Gastrocnemius medialis (tissue), 4 donors: Measurements from ENCODE around the gene RABGAP1L. TPM values are rescaled to one million over a fixed set of nuclear protein-coding genes. Genes with fewer than 3 reads are reported as not detected.
"Not testable (repeated sequence)": the region's sequence is repeated elsewhere in the genome, so short reads cannot be mapped to it uniquely, and the experiment has no call there.

Experiments
- ATAC-seq, 2 donors: fragments of 150-250 bp; one replicate each; pipeline ENCODE4 v1.9.1; 2016
- DNase-seq, 2 donors: peaks; one replicate each; pipeline ENCODE4 v3.0.0-alpha.2; 2019
- H3K27ac ChIP-seq, 4 donors: fragments of 200-600 bp; sonication (generic); 1 replicate in 1 of 4; 2 replicates in 3 of 4; pipeline ENCODE4 v1.5.1; 2016 to 2018; ENCODE audit warnings: mild to moderate bottlenecking in 2 of 4, moderate library complexity in 1 of 4
- H3K27me3 ChIP-seq, 3 donors: fragments of 200-600 bp; sonication (generic) in 2 of 3; 1 replicate in 1 of 3; 2 replicates in 2 of 3; pipeline versions ENCODE4 v1.5.1 to v1.6.0; 2016 to 2019; ENCODE audit warnings: mild to moderate bottlenecking in 1 of 3, moderate library complexity in 1 of 3
- H3K36me3 ChIP-seq, 2 donors: fragments of 200-600 bp; sonication (generic) in 1 of 2; one replicate each; pipeline ENCODE4 v1.5.1; 2017 to 2018
- H3K4me1 ChIP-seq, 2 donors: fragments of 200-600 bp; sonication (generic) in 1 of 2; one replicate each; pipeline ENCODE4 v1.5.1; 2016 to 2017; ENCODE audit warnings: mild to moderate bottlenecking in 2 of 2
- H3K4me3 ChIP-seq, 4 donors: fragments of 200-600 bp; sonication (generic) in 3 of 4; 1 replicate in 1 of 4; 2 replicates in 3 of 4; pipeline ENCODE4 v1.5.1; 2016 to 2019; ENCODE audit warnings: mild to moderate bottlenecking in 2 of 4
- H3K9me3 ChIP-seq, 3 donors: fragments of 200-600 bp; sonication (generic) in 2 of 3; 1 replicate in 1 of 3; 2 replicates in 2 of 3; pipeline ENCODE4 v1.5.1; 2016 to 2019
- CTCF ChIP-seq, 5 experiments: fragments of 450-650 bp in 3 of 5; fragments of 200-600 bp in 2 of 5; sonication (generic) in 2 of 5; IDR thresholded peaks in 4 of 5; conservative IDR thresholded peaks in 1 of 5; 1 replicate in 4 of 5; 2 replicates in 1 of 5; pipeline ENCODE4 v1.5.1; 2016 to 2019; ENCODE audit warnings: antibody characterized with exemption in 5 of 5, mild to moderate bottlenecking in 3 of 5, moderate library complexity in 3 of 5
- POLR2A ChIP-seq, 2 donors: fragments of 450-650 bp; IDR thresholded peaks; one replicate each; pipeline ENCODE4 v1.6.1; 2017; ENCODE audit warnings: antibody characterized with exemption in 2 of 2, mild to moderate bottlenecking in 2 of 2, moderate library complexity in 2 of 2
- in situ Hi-C, 4 donors: fragments of 200-750 bp; cut with MboI; loops; one replicate each; pipeline versions ENCODE4 v1.15.0 to v1.8.0; 2017; ENCODE audit warnings: low sequenced_read_pairs in 4 of 4
- intact Hi-C: fragments of 100-400 bp; cut with DNase I; formaldehyde crosslinking; loops from one replicate; pipeline ENCODE4 v1.15.1; 2023; ENCODE audit warnings: low total_unique reads
- total RNA-seq, 4 donors: library from RNA; depleted of rRNA; stranded (reverse); fragments of >200 nt; gene quantifications; one replicate each; pipeline versions ENCODE4 v1.1.0 to v1.2.3, GENCODE V29; 2016

Gene RABGAP1L
- total RNA-seq, 4 donors from 2014 or later, result 8.8 to 22.2 (median 14.9) TPM

DNA sequence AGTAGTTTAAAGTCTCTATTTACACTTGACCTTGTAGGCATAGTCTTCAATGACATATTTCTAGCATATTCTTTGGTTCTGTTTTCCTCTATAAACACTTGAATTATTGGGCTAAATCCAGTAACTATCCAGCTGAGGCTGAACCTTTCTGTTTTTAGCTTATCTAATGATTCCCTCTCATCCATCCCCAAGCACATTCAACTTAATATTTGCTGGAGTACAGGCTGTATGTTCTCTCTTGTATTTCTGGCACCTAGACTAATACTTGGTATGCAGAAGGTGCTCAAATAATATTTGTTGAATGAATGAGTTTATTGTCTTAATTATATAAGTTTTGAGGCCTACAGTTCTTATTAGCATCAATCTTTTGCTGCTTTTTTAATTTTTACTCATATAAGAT is 88.7 kb downstream of the RABGAP1L start:
- H3K4me1 ChIP-seq, result peaks cover 0 to 11% of the 10 kb centered on the region in 2 donors
- intact Hi-C loops (no loop called here), in situ Hi-C loops (no loop called here)
- no peaks in the 10 kb centered on the region for H3K36me3 ChIP-seq
- DNase-seq (no peak), ATAC-seq (no peak)
- H3K27me3 ChIP-seq, result no peaks in the 10 kb centered on the region
- no peaks in the 10 kb centered on the region for H3K9me3 ChIP-seq
- no peak overlapping the region for H3K27ac ChIP-seq
- no peak for TF ChIP-seq CTCF (IDR thresholded peaks at IDR 0.05 in 4 of 5, conservative IDR thresholded peaks at IDR 0.05 in 1 of 5)
- TF ChIP-seq POLR2A (IDR thresholded peaks at IDR 0.05), result no peak
- H3K4me3 ChIP-seq, result no peak overlapping the region

GRCh38 chr1:174256386-174256785 is 97.1 kb downstream of the RABGAP1L start:
- DNase-seq, H3K4me3 ChIP-seq, ATAC-seq, H3K4me1 ChIP-seq, H3K36me3 ChIP-seq, H3K27me3 ChIP-seq, H3K27ac ChIP-seq, H3K9me3 ChIP-seq: not testable (repeated sequence)
- intact Hi-C loops, result loop anchor here (5.0 kb wide), 1 partner anchor 486 kb away; no protein-coding TSS in a partner anchor
- in situ Hi-C loops, result loop anchor here in 3 of 4 donors (10.0 to 25.0 kb wide), 2 partner anchors 481 to 488 kb away; no protein-coding TSS in a partner anchor

DNA sequence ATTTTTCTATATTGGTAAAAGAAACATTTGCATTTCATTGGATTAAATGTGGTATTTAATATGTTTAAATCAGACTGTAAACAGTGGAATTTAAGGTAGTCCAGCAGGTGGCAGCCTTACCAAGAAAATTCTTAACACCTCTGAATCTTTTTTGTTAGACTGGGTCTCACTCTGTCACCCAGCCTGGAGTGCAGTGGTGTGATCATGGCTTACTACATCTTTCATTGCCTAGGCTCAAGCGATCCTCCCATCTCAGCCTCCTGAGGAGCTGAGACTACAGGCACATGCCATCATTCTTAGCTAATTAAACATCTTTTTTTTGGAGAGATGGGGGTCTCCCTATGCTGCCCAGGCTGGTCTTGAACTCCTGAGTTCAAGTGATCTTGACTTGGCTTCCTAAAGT is 98.8 kb downstream of the RABGAP1L start:
- ATAC-seq, result no peak
- no peaks in the 10 kb centered on the region for H3K27me3 ChIP-seq
- no peak for DNase-seq
- in situ Hi-C loops, result loop anchor here in 3 of 4 donors (10.0 to 25.0 kb wide), 2 partner anchors 479 to 487 kb away; no protein-coding TSS in a partner anchor
- intact Hi-C loops, result loop anchor here (5.0 kb wide), 1 partner anchor 484 kb away; no protein-coding TSS in a partner anchor
- no peaks in the 10 kb centered on the region for H3K9me3 ChIP-seq
- no peaks in the 10 kb centered on the region for H3K36me3 ChIP-seq
- TF ChIP-seq POLR2A (IDR thresholded peaks at IDR 0.05) (no peak), CTCF (IDR thresholded peaks at IDR 0.05 in 4 of 5, conservative IDR thresholded peaks at IDR 0.05 in 1 of 5) (peak in 2 of 5 experiments; percentile 30 to 49)
- no peak overlapping the region for H3K4me3 ChIP-seq
- no peaks in the 10 kb centered on the region for H3K4me1 ChIP-seq
- no peak overlapping the region for H3K27ac ChIP-seq

- Histone ChIP-seq H3K27ac (no peak overlapping the region), H3K4me1 (no peaks in the 10 kb centered on the region), H3K36me3 (no peaks in the 10 kb centered on the region), H3K27me3 (no peaks in the 10 kb centered on the region), H3K9me3 (no peaks in the 10 kb centered on the region), H3K4me3 (no peak overlapping the region)
- DNase-seq (no peak), ATAC-seq (no peak)
- intact Hi-C loops, result no loop called here
- peak in 3 of 5 experiments; percentile 4 to 29 (median 21) for TF ChIP-seq CTCF (IDR thresholded peaks at IDR 0.05 in 4 of 5, conservative IDR thresholded peaks at IDR 0.05 in 1 of 5)
- TF ChIP-seq POLR2A (IDR thresholded peaks at IDR 0.05), result no peak
- in situ Hi-C loops, result loop anchor here in 3 of 4 donors (5.0 to 25.0 kb wide), 2 partner anchors 475 kb away; no protein-coding TSS in a partner anchor
Observed at GRCh38 chr1:174262349-174263241, 103.3 kb downstream of the RABGAP1L start.

DNA sequence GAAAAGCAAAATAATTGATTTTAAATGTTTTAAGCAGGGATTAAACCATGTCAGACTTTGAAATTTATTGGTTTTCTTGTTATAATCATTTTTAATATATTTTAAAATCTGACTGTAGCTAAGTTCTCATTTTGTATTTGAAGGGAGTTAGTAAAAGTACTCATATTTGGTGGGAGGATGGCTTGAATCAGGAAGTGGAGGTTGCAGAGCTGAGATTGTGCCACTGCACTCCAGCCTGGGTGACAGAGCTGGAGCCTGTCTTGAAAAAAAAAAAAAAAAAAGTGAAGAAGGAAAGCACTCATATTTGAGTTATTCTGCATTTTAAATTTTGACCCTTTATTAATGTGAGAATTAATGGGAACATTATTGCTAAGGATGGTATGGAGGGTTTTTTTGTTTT is 106.0 kb downstream of the RABGAP1L start:
- DNase-seq (no peak), ATAC-seq (no peak)
- intact Hi-C loops, result no loop called here
- in situ Hi-C loops, result loop anchor here in 2 of 4 donors (25.0 kb wide), 1 partner anchor 472 kb away; no protein-coding TSS in a partner anchor
- no peak overlapping the region for H3K27ac ChIP-seq
- H3K36me3 ChIP-seq, result no peaks in the 10 kb centered on the region
- no peaks in the 10 kb centered on the region for H3K4me1 ChIP-seq
- H3K9me3 ChIP-seq, result no peaks in the 10 kb centered on the region
- no peak overlapping the region for H3K4me3 ChIP-seq
- TF ChIP-seq CTCF (IDR thresholded peaks at IDR 0.05 in 4 of 5, conservative IDR thresholded peaks at IDR 0.05 in 1 of 5) (no peak), POLR2A (IDR thresholded peaks at IDR 0.05) (no peak)
- H3K27me3 ChIP-seq, result no peaks in the 10 kb centered on the region
